Gastrocnemius medialis (tissue), 4 donors: ENCODE data around the gene C4BPA.

Experiments used
- POLR2A ChIP-seq, 2 donors: fragments of 450-650 bp; IDR thresholded peaks; one replicate each; pipeline ENCODE4 v1.6.1; 2017; ENCODE audit warnings: antibody characterized with exemption in 2 of 2, mild to moderate bottlenecking in 2 of 2, moderate library complexity in 2 of 2
- TF ChIP-seq, protein P1 (sequence below), 5 experiments: fragments of 450-650 bp in 3 of 5; fragments of 200-600 bp in 2 of 5; sonication (generic) in 2 of 5; IDR thresholded peaks in 4 of 5; conservative IDR thresholded peaks in 1 of 5; 1 replicate in 4 of 5; 2 replicates in 1 of 5; pipeline ENCODE4 v1.5.1; 2016 to 2019; ENCODE audit warnings: antibody characterized with exemption in 5 of 5, mild to moderate bottlenecking in 3 of 5, moderate library complexity in 3 of 5

DNA sequence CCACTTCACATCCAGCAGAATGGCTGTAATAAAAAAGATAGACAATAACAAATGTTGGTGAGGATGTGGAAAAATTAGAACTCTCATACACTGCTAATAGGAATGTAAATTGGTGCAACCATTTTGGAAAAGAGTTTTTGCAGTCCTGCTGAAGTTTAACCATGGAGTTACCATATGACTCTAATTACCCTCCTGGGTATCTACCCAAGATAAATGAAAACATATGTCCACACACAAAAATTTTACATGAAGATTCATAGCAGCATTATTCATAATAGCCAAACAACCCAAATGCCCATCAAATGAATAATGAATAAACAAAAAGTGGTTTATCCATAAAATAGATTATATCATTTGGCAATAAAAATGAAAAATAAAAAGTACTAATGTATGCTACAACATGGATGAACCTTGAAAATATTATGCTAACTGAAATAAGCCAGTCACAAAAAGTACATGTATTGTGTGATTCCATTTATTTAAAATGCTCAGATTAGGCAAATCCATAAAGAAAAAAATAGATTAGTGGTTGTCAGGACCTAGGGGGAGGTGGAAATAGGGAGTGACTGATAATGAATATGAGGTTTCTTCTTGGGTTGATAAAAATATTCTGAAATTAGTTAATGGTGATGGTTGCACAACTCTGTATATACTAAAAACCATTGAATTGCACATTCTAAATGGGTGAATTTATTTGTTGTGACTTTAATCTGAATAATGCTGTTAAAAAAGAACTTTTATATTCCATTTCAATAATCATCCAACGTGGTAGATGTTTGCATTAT lies 26.4 kb downstream of the C4BPA start:
- TF ChIP-seq, protein P1, sequence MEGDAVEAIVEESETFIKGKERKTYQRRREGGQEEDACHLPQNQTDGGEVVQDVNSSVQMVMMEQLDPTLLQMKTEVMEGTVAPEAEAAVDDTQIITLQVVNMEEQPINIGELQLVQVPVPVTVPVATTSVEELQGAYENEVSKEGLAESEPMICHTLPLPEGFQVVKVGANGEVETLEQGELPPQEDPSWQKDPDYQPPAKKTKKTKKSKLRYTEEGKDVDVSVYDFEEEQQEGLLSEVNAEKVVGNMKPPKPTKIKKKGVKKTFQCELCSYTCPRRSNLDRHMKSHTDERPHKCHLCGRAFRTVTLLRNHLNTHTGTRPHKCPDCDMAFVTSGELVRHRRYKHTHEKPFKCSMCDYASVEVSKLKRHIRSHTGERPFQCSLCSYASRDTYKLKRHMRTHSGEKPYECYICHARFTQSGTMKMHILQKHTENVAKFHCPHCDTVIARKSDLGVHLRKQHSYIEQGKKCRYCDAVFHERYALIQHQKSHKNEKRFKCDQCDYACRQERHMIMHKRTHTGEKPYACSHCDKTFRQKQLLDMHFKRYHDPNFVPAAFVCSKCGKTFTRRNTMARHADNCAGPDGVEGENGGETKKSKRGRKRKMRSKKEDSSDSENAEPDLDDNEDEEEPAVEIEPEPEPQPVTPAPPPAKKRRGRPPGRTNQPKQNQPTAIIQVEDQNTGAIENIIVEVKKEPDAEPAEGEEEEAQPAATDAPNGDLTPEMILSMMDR (IDR thresholded peaks at IDR 0.05 in 4 of 5, conservative IDR thresholded peaks at IDR 0.05 in 1 of 5): no peak
- TF ChIP-seq POLR2A (IDR thresholded peaks at IDR 0.05): no peak
